Activated B cell treated with CpG ODN at 0.5 μM for 24 hours (primary cell): ENCODE measurements around the gene NME9. TPM values are rescaled to one million over a fixed set of nuclear protein-coding genes. Genes with fewer than 3 reads are reported as not detected.

ENCODE experiments used
- ATAC-seq: fragments of 200-7000 bp; cut with Tn5 transposase; one replicate; pipeline ENCODE4 v1.10.0; 2021; ENCODE audit warnings: low read depth, mild to moderate bottlenecking, moderate library complexity
- CTCF ChIA-PET: fragments of 350-600 bp; sonication (Branson Sonifier 250); formaldehyde crosslinking; loops from one replicate; lab custom pipeline; 2021; ENCODE audit warnings: antibody characterized with exemption; lab: Charles Lee
- POLR2A ChIA-PET: fragments of 350-600 bp; sonication (Branson Sonifier 250); formaldehyde crosslinking; loops from one replicate; lab custom pipeline; 2021; ENCODE audit warnings: antibody characterized with exemption; lab: Charles Lee
- DNase-seq: peaks from one replicate; pipeline ENCODE4 v3.0.0; 2022
- H3K27ac Mint-ChIP-seq: one replicate; pipeline ENCODE4 v1.8.0; 2020; ENCODE audit warnings: mixed read lengths
- H3K27me3 Mint-ChIP-seq: one replicate; pipeline ENCODE4 v1.8.0; 2021; ENCODE audit warnings: mixed read lengths
- H3K36me3 Mint-ChIP-seq: one replicate; pipeline ENCODE4 v1.8.0; 2021; ENCODE audit warnings: low read depth, mixed read lengths
- H3K4me1 Mint-ChIP-seq: one replicate; pipeline ENCODE4 v1.8.0; 2021; ENCODE audit warnings: mixed read lengths
- H3K4me3 Mint-ChIP-seq: one replicate; pipeline ENCODE4 v1.8.0; 2020; ENCODE audit warnings: mild to moderate bottlenecking, mixed read lengths
- H3K9me3 Mint-ChIP-seq: one replicate; pipeline ENCODE4 v1.8.0; 2020; ENCODE audit warnings: mixed read lengths
- CTCF ChIP-seq: fragments of 200-600 bp; IDR thresholded peaks from one replicate; pipeline ENCODE4 v1.8.0; 2022; ENCODE audit warnings: antibody characterized with exemption, mild to moderate bottlenecking
- intact Hi-C: fragments of 100-400 bp; cut with micrococcal nuclease; formaldehyde crosslinking; loops from one replicate; pipeline ENCODE4 v1.15.1; 2024
- total RNA-seq: library from RNA; stranded (reverse); gene quantifications from 2 replicates; pipeline ENCODE4 v1.2.3, GENCODE V29; 2022

Gene NME9
- total RNA-seq, 1 donor from 2014 or later = not detected

GRCh38 chr3:138259126-138259525 lies 70.5 kb downstream of the NME9 start:
- ChIA-PET CTCF (no interaction called here), POLR2A (no interaction called here)
- no peak for ATAC-seq
- no peak overlapping the region for H3K27ac Mint-ChIP-seq
- TF ChIP-seq CTCF = no peak
- intact Hi-C loops = no loop called here
- H3K4me3 Mint-ChIP-seq = no peak overlapping the region
- no peaks in the 10 kb centered on the region for H3K27me3 Mint-ChIP-seq
- no peak for DNase-seq
- H3K36me3 Mint-ChIP-seq = peaks cover 46% of the 10 kb centered on the region
- no peaks in the 10 kb centered on the region for H3K4me1 Mint-ChIP-seq
- no peaks in the 10 kb centered on the region for H3K9me3 Mint-ChIP-seq

- no peak for TF ChIP-seq CTCF
- H3K9me3 Mint-ChIP-seq = no peaks in the 10 kb centered on the region
- no peak for DNase-seq
- intact Hi-C loops = no loop called here
- H3K4me1 Mint-ChIP-seq = no peaks in the 10 kb centered on the region
- no peak overlapping the region for H3K27ac Mint-ChIP-seq
- peaks cover 37% of the 10 kb centered on the region for H3K36me3 Mint-ChIP-seq
- POLR2A ChIA-PET = no interaction called here
- no peak for ATAC-seq
- H3K4me3 Mint-ChIP-seq = no peak overlapping the region
- CTCF ChIA-PET = no interaction called here
- H3K27me3 Mint-ChIP-seq = no peaks in the 10 kb centered on the region
Observed at GRCh38 chr3:138257986-138258385, 71.7 kb downstream of the NME9 start.

- TF ChIP-seq CTCF = no peak
- intact Hi-C loops = no loop called here
- POLR2A ChIA-PET = no interaction called here
- no peak for DNase-seq
- no peak for ATAC-seq
- Mint-ChIP-seq H3K27ac (no peak overlapping the region), H3K4me3 (no peak overlapping the region), H3K36me3 (peaks cover 28% of the 10 kb centered on the region), H3K27me3 (no peaks in the 10 kb centered on the region), H3K4me1 (no peaks in the 10 kb centered on the region), H3K9me3 (no peaks in the 10 kb centered on the region)
- CTCF ChIA-PET = no interaction called here
Observed at GRCh38 chr3:138256022-138256421, 73.6 kb downstream of the NME9 start.

- intact Hi-C loops = no loop called here
- no peak for TF ChIP-seq CTCF
- Mint-ChIP-seq H3K36me3 (peaks cover 33% of the 10 kb centered on the region), H3K9me3 (no peaks in the 10 kb centered on the region), H3K27me3 (no peaks in the 10 kb centered on the region), H3K27ac (no peak overlapping the region), H3K4me3 (no peak overlapping the region), H3K4me1 (no peaks in the 10 kb centered on the region)
- ChIA-PET POLR2A (no interaction called here), CTCF (no interaction called here)
- DNase-seq = no peak
- ATAC-seq = no peak
Observed at GRCh38 chr3:138254216-138254615, 75.4 kb downstream of the NME9 start.

- ATAC-seq = no peak
- TF ChIP-seq CTCF = no peak
- CTCF ChIA-PET = no interaction called here
Observed at GRCh38 chr3:138253609-138254008, 76.0 kb downstream of the NME9 start.

More at GRCh38 chr3:138253609-138254008, 76.0 kb downstream of the NME9 start:
- no peaks in the 10 kb centered on the region for H3K4me1 Mint-ChIP-seq
- peaks cover 32% of the 10 kb centered on the region for H3K36me3 Mint-ChIP-seq
- DNase-seq = no peak
- H3K27me3 Mint-ChIP-seq = no peaks in the 10 kb centered on the region
- H3K27ac Mint-ChIP-seq = no peak overlapping the region
- H3K4me3 Mint-ChIP-seq = no peak overlapping the region
- POLR2A ChIA-PET = no interaction called here
- no peaks in the 10 kb centered on the region for H3K9me3 Mint-ChIP-seq
- intact Hi-C loops = no loop called here

Other genes with a start within 250 kb of the NME9 start
- not detected in 2 replicates for gene DZIP1L, start 214.2 kb downstream of the NME9 start, total RNA-seq
- gene A4GNT, start 197.5 kb downstream of the NME9 start, total RNA-seq = not detected in 2 replicates
- 19.6 and 19.9 TPM in 2 replicates for gene DBR1, start 154.9 kb downstream of the NME9 start, total RNA-seq
- 69.2 and 82.3 TPM in 2 replicates for gene ARMC8, start 142.6 kb downstream of the NME9 start, total RNA-seq
- gene MRAS, start 18.7 kb upstream of the NME9 start, total RNA-seq = 0.07 TPM in 1 of 2 replicates, not detected in the other
- not detected in 2 replicates for gene ESYT3, start 104.8 kb upstream of the NME9 start, total RNA-seq